T-helper 2 cell (primary cell): ENCODE results near the gene PCSK6.
A peak's percentile ranks its signal among the peaks of the same experiment; 100 is the strongest.

Experiments
- DNase-seq, 5 experiments: peaks; one replicate each; pipeline versions ENCODE4 v3.0.0 to v3.0.0-alpha.2; 2012 to 2022

Gene PCSK6

DNA sequence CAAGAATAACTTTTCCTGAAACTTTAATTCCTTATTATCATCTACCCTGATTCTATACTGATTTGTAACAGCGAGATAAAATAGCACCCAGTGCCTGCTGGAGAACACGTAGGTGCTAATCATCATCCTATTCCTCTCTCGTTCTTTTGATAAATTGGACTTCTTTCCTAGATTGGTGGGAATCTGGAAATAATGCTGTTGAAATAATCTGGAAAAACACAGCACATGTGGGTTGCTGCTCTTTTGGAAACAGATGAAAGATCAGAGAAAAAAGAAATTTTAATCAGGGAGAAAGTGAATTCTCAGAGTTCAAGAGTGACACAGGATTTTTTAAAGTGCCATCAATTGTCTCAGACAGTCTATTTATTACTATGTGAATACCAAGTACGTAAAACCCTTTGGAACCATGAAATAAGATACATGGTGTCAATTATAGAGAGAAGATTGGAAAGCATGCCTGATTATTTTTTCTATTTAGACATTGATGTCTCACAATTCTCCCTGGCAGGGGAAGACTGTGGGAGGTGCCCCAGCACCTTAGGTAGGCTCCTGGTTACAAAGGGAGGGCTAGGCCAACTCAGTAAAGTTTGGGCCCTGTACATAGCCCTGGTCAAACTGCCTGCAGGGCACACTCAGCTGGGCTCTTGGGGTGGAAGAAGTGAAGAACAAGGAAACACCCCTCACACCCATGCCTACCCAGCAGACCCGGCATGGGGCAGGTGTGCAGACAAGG, 134.4 kb downstream of the PCSK6 start:
- DNase-seq = no peak

DNA sequence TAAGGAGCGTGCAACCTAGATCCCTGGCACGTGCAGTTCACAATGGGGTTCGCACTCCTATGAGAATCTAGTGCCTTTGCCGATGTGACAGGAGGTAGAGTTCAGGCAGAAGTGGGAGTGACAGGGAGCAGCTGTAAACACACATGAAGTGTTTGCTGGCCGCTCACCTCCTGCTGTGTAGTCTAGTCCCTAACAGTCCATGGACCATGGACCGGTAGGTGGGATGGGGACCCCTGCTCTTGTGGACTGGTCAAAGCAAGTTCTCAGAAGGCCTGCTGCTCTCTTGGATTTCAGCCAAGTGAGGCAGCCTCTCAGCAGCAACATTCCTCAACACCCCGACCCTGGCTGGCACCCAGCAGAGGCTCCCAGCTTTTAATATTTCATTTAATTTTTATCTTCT, 136.3 kb downstream of the PCSK6 start:
- DNase-seq = no peak

DNA sequence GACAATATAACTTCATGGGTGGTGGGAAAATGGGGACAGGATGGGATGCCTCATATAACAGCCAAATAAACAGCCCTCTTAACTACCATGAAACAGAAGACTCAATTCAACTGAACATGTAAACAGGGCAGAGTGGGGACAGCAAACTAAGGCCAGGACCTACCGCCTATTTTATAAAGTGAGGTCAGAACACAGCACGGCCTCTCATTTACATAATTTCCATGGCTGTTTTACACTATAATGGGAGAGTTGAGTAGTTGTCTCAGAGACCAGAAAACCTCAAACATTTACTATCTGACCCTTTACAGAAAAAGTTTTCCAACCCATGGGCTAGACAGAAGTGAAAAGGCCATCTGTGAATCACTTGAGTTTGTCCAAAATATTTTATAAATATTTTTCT, 137.8 kb downstream of the PCSK6 start:
- no peak for DNase-seq

DNA sequence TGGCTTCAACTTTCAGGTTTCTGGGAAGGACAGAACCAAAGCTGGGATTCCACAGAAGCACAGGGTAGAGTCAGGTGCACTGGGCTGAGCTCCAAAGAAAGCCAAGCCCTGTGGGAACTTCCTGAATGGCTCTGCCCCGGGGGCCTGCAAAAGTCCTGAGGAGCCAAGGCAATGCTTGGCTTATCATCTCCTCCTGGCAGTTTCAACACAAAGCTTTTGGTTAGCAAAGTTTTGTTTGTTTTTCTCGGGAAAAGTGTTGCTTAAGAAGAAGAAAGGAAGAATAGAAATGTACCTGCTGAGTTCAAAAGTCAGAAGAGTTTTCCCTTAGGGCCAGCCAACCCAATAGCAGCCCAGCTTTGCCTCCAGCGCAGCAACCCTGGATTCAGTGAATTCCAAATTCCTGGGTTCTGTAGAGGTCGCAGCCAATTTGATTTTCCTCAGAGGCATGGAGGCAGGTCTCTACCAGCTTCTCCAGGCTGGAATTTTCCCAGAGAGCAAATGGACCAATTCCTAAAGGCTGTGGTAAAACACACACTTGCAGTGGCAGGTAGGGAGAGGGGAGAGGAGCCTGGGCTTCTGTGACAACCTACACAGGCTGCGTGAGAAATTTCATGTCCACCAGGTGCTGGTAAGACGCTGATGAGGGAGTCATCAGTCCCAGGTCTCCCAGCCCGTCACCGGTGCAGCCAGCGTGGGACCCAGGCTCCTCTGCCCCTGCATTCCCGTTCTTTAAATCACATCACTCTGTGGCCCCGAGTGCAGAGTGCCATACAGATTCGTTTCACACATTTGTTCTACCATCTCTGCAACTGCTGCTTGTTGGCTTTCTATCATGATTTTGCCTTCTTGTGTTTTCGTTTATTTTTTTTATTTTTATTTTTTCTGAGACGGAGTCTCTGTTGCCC, 140.2 kb downstream of the PCSK6 start:
- no peak for DNase-seq

DNA sequence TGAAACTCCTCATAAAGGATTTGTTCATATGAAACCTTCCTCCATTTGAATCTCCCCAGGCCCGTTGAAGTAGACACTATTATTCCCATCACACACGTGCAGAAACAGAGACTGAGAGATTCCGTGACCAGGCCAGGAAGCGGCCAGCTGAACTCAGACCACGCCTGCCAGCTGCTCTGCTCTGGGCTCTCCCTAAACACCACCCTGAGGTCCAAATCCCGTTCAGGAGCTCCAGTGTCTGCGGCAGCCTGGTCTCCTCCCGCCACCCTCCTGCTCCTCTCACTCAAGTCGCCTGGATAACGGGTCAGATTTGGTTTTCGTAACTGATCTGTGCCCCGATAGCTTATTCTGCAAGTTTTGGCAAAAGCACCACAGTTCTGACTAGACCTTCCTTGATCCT, 140.9 kb downstream of the PCSK6 start:
- no peak for DNase-seq

DNA sequence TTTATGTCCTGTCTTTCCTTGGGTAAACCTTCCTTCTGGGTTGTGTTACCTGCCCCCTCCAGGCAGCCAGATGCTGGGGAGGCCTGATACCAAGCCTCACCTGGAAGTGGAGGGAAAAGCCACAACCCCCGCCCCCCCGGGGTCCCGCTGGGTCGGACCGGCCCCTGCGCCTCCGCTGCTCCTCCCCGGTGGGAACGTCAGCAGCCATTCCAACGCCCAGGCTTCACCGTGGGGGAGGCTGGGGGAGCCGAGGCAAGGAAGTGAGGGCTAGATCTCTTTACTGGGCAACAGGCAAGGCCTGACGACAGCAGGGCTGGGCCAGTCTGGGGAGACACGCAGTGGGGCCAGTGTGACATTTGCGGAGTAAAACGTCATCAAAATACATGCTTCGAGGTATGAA, 141.5 kb downstream of the PCSK6 start:
- no peak for DNase-seq

DNA sequence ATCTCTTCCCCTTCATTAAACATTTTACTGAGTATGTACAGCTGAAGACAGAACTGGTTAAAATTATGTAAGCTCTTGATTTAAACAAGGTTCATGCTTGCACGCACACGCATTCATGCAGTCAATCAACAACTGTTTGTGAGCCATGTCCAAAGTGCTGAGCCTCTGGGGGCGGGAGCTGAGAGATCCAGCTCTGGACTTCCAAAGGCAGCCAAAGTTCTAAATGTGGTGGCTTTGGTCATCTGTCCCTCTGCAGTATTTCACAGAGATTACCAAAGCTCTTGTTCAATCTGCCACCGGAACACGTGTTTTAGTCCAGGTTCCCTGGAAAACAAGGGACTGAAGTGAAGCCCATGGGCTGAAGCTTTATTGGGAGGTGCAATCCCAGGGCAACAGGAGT, 142.1 kb downstream of the PCSK6 start:
- DNase-seq = no peak

DNA sequence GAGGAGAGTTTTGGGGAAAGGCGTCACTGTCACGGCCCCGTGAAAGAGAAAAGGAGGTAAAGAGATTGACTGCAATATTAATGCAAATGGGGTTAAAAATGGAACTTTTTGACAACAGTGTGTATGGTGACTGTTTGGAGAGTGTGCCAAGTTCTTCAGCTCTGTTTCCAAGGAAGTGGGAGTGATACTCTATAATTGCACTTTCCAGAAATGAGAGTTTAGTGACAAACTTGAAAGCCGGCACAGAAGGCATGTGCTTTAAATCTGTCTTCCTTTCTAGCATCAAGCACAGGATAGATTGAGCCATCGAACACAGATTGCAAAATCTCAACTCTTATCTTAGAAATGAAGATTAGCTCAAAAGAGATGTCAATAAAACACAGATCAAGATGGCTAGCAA, 142.6 kb downstream of the PCSK6 start:
- no peak for DNase-seq

DNA sequence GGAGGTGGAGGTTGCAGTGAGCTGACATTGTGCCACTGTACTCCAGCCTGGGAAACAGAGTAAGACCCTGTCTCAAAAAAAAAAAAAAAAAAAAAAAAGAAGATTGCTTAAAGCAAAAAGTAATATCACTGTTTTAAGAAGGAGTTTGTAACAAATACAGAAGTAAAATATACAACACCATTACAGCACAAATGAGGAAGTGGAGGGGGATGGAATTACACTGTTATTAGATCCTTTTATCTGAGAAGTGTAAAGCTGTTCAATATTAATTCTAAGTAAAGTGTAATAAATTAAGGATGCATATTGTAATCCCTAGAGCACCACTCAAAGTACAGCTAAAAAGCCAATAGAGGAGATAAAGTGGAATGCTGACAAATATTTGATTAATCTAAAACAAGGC, 147.5 kb downstream of the PCSK6 start:
- DNase-seq = no peak

DNA sequence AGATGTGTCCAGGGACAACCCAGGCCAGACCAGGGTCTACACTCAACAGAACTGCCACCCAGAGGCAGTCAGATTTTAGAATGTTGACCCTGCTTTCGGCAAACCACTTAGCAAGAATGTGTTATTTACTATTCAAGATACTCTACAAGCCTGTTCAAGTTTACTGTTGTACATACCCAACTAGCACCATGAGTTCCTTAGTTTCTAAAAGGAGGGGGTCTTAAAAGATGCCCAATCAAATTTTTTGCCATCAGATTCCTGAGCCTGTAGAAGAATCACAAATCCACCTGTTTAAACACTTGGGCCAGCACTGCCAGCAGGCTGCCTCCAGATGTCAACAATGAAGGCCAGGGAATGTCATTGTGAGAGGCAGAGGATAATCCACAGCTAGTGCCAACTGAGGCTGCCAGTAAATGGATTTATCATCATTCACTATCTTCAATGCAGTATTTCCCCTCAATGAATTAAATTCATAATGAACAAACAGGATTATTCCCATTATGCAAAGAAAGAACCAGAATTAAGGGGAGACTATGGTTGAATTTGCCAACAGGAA, 150.9 kb downstream of the PCSK6 start:
- no peak for DNase-seq

DNA sequence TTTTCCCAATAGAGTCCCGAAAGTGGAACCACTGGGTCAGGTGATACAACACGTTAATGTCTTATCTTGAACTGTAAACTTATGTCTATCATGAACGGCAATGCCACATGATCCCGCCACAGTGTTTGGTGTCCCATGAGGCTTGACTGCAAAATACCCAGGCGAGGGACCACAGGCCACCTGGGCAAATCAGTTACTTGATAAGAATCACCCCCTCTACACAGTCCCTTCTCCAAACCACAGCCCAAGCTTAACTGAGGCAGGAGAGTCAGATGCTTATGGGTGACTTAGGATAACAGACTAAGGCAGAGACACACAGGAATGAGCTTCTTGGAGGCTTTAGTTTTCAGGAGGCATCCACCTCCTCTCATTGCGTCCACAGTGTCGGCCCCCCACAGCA, 151.5 kb downstream of the PCSK6 start:
- no peak for DNase-seq

DNA sequence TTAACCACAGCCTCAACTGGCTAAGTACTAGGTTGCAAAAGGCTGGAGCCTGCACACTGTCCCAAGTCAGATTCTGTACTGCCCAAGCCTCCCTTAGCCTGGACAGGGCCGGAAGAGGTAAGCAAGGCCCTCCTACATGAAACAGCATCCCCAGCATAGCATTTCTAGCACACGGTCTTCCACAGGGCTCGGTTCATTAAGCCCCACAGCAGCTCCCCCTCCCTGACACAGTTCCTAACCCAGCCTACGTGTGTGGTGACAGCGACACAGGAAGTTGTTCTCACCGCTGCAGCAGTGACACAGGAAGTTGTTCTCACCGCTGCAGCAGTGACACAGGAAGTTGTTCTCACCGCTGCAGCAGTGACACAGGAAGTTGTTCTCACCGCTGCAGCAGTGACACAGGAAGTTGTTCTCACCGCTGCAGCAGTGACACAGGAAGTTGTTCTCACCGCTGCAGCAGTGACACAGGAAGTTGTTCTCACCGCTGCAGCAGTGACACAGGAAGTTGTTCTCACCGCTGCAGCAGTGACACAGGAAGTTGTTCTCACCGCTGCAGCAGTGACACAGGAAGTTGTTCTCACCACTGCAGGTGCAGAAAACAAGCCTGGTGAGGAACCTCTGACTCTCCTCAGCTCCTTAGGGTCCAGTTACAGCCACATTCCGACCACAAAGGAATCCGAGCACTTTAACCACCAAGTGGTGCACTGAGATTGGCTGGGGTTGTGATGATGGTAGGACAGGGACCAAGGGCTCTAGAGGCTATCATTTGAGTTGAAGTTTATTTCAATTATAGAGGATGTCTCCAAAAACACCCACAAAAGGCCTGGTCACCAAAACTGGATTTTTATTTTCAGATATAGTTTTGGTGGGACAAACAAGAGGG, 155.4 kb downstream of the PCSK6 start:
- DNase-seq = peak in 3 of 5 experiments; percentile 52 to 89 (median 73)

DNA sequence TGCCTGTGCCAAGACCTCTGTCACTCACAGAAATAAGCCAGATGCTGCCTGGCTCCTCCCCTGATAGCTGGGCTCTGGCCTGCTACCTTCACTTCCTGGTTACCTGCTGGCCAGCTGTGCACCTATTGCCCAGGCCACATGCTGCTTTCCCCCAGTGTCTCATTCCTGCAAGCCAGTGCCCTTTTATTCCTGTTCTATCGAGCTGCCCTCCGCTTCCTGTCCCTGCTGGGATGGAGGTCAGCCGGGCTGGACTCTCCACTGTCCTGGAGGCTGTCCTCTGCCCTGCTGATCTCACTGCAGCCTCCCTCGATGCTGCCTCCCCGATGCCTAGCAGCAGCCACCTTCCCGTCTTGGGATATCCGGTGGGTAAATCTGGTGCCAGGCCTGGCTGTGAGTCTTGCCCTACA, 157.4 kb downstream of the PCSK6 start:
- no peak for DNase-seq

DNA sequence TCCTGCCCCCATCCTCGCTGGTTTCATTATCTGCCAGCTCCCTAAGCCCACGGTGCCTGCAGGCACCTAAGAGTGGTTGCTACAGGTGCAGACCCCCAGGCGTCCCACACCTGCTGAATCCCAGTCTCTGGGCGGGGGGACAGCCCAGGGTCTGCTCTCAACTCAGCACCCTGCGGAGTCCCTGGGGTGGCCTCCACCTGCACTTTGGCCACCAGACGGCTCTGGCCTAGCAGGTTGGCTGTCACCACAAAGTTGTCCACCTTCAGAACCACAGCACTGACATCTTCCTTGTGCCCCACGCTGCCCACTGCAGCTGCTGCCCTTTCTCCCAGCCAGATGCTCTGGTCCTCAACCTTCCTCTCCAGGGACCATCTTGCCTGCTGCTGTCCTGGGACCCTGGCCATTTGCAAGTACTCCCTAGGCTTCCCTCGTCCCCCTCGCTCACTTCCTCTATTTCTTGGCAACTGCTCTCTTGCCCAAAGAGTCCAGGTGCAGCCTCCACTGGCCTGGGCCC, 159.6 kb downstream of the PCSK6 start:
- no peak for DNase-seq

DNA sequence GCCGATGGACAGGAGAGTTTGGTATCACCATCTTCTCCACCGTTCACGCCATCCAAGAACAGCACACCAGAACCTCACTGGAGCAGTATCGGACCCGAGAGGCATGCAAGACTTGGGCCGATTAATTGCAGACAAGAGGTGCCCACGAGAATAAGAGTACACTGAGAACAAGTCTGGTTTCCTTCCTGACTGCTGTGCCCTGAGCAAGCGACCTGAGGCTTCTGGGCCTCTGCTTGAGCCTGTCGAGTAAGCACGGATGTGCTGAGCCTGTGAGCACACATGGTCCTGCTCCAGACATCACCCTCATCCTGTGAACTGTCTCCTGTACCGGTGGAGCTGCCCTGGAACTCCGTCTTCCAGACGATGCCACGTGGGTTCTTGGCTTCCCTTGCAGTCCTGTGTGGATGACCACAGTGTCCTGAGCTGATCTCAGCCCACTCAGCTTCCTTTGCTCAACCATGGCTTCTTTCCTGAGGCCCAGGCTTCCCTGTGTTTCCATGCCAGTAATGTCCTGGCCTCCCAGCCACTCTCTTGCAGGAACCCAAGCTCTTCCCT, 160.1 kb downstream of the PCSK6 start:
- no peak for DNase-seq

DNA sequence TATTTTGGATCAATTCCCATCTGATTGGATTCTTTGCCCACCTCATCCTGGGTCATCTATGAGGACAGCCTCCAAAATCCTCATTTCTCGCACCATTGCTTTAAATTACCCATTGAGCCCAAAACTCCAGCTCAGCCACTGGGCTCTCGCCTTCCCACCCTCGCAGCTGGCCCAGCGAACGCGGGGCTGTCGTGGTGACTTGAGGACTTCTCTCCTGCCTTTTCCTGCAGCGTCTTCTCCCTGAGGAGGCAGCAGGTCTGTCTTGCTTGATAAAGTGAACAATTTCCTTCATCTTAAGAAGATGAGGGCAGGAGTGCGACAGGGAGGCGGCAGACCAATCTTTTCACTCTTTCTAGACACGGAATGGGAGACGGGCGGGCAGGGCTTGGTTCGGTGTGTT, 161.5 kb downstream of the PCSK6 start:
- no peak for DNase-seq

DNA sequence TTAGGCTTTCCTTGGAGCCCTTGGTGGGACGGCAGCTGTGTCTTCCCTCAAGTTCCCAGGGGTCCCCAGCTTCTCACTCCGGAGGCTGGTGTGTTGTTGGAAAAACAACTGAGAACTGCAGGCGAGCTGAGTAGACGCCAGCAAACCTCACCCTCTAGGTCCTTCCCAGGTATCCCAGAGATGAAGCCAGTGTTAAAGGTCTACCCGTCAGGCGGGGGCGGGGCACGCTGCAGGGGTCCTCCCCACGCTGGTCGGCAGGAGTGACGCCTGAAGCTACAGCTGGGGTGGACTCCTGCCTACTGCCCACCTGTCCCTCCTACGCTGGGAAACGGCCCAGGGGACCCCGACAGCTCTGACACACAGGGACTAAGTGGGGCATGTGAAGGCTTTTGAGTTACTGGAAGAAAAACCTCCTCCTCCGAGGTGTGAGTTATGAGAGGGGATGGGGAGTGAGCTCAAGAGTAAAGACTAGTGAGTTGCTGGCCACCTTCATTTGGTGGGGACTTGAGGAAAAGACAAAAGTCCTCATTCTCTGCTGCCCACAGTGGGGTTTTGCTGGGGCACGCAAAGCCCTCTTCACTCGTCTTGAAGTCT, 162.3 kb downstream of the PCSK6 start:
- DNase-seq = no peak

DNA sequence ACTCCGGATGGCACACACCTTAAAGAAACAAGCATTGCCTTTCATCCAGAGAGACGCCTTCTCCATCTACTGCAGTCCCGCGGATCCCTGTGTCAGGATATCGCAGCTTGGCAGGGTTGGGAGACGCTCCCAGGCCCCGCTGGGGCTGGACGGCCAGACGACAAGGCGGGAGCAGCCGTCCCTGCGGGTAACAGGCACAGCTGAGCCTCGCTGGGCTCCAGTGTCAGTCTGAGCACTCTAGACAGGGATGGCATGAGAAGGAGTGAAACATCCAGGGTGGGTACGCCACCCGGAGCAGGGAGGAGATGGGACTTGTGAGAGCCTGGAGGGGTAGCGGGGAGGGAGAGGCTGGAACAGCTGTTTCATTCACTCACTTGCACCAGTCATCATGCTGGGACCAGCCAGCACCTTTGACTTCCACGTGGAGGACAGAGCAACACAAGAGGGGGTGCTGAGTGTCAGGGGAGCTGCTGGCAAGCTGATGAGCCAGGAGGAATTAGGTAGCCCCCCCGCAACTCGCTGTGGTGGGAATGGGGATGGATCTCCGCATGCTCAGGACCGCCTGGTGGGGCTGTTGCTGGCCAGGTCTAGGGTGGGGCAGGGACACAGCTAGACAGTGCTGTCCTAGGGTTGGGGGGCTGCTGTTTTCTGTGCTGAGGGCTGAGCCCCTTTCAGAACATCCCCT, 162.9 kb downstream of the PCSK6 start:
- no peak for DNase-seq

DNA sequence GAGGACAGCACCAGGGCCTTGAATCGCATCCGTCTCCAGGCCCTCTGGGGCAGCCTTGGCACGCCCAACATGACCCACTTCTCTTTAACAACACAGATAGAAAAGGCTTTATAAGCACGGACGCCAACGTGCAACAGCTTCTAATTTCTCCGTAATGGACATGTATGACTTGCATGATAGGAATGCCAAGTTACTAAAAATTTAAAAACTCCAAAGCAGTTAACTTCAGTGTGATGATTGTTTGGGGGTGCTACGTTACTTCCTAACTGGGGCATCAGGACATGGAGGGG, 163.5 kb downstream of the PCSK6 start:
- no peak for DNase-seq

DNA sequence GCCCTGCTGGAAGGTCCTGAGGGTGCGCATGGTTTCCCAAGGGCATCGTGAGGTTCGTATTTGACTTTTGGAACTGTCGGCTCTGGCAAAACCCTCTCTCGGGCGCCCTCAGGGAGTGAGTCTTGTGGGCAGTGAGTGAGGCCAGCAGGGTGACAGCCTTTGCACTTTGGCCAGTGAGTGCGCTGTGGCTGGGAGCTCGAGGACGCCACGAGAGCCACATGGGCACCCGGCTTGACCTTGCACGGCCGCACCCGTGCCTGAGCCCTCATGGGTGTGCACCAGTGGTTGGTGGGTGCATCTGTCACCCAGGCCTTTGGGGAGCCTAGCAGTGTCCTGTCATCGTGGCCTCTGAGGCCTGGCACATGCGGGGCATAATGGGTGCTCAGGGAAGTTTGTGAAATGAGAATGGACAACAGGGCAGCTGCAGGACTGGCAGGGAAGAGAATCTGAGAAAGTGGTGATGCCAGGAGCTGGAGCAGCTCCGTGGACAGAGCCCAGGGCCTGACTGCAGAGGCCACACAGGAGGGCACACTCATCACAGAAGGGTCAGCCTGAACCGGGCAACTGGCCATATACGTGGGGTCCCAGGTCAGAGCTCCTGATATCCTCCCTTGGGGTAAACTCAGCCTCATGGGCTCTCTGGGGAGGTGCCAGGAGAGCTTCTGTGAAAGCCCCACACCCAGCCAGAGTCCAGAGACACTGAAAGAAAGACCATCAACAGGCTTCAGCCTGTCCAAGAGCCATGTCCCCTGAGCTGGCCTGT, 164.1 kb downstream of the PCSK6 start:
- no peak for DNase-seq
